Suprapubic skin (tissue), 4 donors: ENCODE measurements around the gene TP73. TPM values are rescaled to one million over a fixed set of nuclear protein-coding genes. Genes with fewer than 3 reads are reported as not detected.

Experiments used
- DNase-seq, 2 donors: peaks; one replicate each; pipeline ENCODE4 v3.0.0-alpha.2; 2019; ENCODE audit warnings: low spot score in 2 of 2
- H3K27ac ChIP-seq: fragments of 200-600 bp; sonication (generic); one replicate; pipeline ENCODE4 v1.5.1; 2019
- H3K27me3 ChIP-seq: fragments of 200-600 bp; sonication (generic); one replicate; pipeline ENCODE4 v1.5.1; 2019
- H3K36me3 ChIP-seq: fragments of 200-600 bp; sonication (generic); one replicate; pipeline ENCODE4 v1.5.1; 2019
- H3K4me1 ChIP-seq: fragments of 200-600 bp; sonication (generic); one replicate; pipeline ENCODE4 v1.5.1; 2019
- H3K4me3 ChIP-seq: fragments of 200-600 bp; sonication (generic); one replicate; pipeline ENCODE4 v1.5.1; 2019; ENCODE audit warnings: mild to moderate bottlenecking
- H3K9me3 ChIP-seq: fragments of 200-600 bp; sonication (generic); one replicate; pipeline ENCODE4 v1.5.1; 2019
- EP300 ChIP-seq: sonication (generic); formaldehyde crosslinking; IDR thresholded peaks from one replicate; pipeline ENCODE4 v1.6.1; 2017; ENCODE audit warnings: antibody characterized with exemption
- POLR2A ChIP-seq, 2 donors: fragments of 450-650 bp; IDR thresholded peaks; one replicate each; pipeline ENCODE4 v1.6.1; 2017; ENCODE audit warnings: antibody characterized with exemption in 2 of 2, mild to moderate bottlenecking in 2 of 2, moderate library complexity in 2 of 2
- POLR2AphosphoS5 ChIP-seq, 3 donors: sonication (generic); formaldehyde crosslinking; IDR thresholded peaks; one replicate each; pipeline ENCODE4 v1.6.1; 2017; ENCODE audit warnings: antibody characterized with exemption in 3 of 3
- WGBS: methylation state at CpG from one replicate; pipeline ENCODE4 v1.1.5; 2018; 5-methylcytosine and 5-hydroxymethylcytosine counted together
- total RNA-seq, 4 donors: library from RNA; depleted of rRNA; stranded (reverse); fragments of >200 nt; gene quantifications; one replicate each; pipeline ENCODE4 v1.1.0, GENCODE V29; 2016
- TF ChIP-seq, protein P1 (sequence below), 2 donors: fragments of 200-600 bp in 1 of 2; fragments of 450-650 bp in 1 of 2; sonication (generic) in 1 of 2; IDR thresholded peaks; one replicate each; pipeline ENCODE4 v1.5.1; 2016 to 2019; ENCODE audit warnings: antibody characterized with exemption in 2 of 2, mild to moderate bottlenecking in 1 of 2, moderate library complexity in 1 of 2

TP73 gene
- total RNA-seq, 4 donors from 2014 or later = 8.8 to 24.7 (median 16.9) TPM

DNA sequence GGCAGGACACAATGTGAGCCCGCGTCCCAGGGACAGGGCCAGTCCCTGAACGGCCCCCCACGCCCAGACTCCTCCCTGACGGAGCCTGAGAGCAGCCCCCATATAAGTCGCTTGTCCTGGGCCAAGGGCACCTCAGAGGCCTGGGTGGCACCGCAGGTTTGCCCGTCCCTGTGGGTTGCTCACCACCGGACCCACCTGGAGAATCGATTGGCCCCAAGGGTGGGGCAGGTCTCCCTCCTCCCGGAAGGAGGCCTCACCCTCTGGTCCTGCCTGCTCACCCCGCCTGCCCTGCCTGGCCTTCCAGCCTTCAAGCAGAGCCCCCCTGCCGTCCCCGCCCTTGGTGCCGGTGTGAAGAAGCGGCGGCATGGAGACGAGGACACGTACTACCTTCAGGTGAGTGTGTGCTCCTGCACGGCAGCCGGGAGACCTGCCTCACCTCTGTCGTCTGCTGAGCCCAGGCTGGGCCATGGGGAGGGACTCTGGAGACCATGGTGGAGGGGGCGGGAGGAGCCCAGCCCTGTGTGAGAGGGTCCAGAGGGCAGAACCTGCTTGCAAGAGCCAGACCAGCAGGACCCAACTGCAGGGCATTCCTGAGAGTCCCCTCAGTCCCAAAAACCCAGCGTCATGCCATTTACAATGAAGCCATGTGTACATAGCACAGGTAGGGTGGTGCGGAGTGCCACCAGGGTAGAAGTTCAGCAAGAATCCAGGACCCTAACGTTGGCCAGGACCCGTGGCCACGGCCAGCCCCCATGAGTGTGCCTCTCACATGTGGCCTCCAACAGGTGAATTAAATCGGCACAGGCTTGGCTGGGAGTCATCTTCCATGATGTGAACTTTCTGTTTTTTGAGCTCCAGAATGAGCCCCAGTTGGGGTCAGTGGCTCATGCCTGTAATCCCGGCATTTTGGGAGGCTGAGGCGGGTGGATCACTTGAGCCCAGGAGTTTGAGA is 75.8 kb downstream of the TP73 start:
- peaks cover 5% of the 10 kb centered on the region for H3K36me3 ChIP-seq
- peaks cover 15% of the 10 kb centered on the region for H3K4me1 ChIP-seq
- no peak overlapping the region for H3K4me3 ChIP-seq
- H3K9me3 ChIP-seq = no peaks in the 10 kb centered on the region
- 94% methylated on average over 3 of the region's 31 CpGs for WGBS
- DNase-seq = no peak
- H3K27ac ChIP-seq = no peak overlapping the region
- TF ChIP-seq POLR2AphosphoS5 (IDR thresholded peaks at IDR 0.05) (no peak), POLR2A (IDR thresholded peaks at IDR 0.05) (no peak), EP300 (no peak)
- TF ChIP-seq, protein P1, sequence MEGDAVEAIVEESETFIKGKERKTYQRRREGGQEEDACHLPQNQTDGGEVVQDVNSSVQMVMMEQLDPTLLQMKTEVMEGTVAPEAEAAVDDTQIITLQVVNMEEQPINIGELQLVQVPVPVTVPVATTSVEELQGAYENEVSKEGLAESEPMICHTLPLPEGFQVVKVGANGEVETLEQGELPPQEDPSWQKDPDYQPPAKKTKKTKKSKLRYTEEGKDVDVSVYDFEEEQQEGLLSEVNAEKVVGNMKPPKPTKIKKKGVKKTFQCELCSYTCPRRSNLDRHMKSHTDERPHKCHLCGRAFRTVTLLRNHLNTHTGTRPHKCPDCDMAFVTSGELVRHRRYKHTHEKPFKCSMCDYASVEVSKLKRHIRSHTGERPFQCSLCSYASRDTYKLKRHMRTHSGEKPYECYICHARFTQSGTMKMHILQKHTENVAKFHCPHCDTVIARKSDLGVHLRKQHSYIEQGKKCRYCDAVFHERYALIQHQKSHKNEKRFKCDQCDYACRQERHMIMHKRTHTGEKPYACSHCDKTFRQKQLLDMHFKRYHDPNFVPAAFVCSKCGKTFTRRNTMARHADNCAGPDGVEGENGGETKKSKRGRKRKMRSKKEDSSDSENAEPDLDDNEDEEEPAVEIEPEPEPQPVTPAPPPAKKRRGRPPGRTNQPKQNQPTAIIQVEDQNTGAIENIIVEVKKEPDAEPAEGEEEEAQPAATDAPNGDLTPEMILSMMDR (IDR thresholded peaks at IDR 0.05) = no peak
- H3K27me3 ChIP-seq = peaks cover 32% of the 10 kb centered on the region

DNA sequence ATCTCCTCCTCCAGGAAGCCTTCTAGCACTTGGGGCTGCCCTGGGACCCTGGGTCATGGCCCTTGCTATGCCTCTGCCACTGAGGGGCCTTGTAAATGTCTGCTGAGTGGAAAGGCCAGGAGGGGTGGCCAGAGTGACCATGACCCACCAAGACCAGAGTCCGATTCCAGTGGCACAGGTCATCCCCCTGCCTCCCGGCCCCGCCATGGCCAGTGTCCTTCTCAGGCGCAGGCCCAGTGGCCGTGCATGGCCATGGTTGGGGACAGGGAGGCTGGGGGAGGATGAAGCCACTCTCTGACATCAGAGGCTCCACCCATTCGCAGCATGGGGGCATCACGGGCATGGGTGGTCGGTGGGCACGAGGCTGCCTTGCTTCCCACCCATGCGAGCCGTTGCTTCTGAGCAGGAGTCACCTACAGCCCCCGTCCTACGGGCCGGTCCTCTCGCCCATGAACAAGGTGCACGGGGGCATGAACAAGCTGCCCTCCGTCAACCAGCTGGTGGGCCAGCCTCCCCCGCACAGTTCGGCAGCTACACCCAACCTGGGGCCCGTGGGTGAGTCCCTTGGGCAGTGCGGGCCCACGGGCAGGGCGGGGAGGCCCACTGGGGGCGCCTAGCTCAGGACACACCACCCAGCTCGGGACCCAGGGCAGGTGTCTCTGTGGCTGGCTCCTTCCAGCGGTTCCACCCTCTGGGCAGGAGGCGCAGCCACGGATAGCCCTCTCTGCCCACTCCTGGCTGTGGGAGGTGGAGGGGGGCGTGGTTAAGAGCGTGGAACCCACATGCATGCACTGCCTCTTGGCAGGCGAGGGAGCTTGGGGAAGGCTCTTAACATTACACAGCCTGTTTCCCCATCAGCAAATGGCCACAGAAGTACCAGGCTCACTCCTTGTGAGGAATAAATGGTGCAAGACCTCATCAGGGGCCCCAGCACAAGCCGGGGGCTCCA is 77.6 kb downstream of the TP73 start:
- TF ChIP-seq, protein P1 (IDR thresholded peaks at IDR 0.05) = no peak
- TF ChIP-seq POLR2A (IDR thresholded peaks at IDR 0.05) (no peak), POLR2AphosphoS5 (IDR thresholded peaks at IDR 0.05) (no peak), EP300 (no peak)
- Histone ChIP-seq H3K27ac (no peak overlapping the region), H3K9me3 (no peaks in the 10 kb centered on the region), H3K4me3 (no peak overlapping the region), H3K36me3 (peaks cover 8% of the 10 kb centered on the region), H3K4me1 (peaks cover 16% of the 10 kb centered on the region), H3K27me3 (peaks cover 32% of the 10 kb centered on the region)
- 78% methylated on average over 3 of the region's 32 CpGs for WGBS
- no peak for DNase-seq

DNA sequence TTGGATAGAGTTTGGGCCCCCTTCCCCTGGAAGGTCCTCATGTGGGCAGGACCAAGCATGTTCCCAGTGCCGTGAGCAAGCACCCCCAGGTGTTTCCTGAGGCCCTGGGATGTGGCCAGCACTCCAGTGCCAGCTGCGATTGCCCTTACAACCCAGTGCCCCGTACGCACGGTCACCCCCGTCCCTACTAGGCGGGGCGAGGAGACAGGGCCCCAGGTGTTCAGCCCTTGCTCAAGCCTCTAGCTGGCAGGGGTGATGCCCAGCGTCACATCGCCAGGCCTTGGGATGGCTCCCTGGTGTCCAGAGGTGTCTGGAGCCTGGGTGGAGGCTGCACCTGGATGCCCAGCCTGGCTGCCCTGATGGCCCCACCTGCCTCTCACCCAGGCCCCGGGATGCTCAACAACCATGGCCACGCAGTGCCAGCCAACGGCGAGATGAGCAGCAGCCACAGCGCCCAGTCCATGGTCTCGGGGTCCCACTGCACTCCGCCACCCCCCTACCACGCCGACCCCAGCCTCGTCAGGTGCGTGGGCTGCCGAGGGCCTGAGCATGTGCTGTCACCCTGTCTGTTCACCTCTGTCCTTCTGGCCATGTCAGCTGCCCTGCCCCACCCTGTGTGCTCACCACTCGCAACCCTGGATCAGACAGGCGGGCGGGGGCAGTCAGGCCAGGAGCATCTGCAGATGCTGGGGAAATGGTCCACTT is 78.4 kb downstream of the TP73 start:
- H3K36me3 ChIP-seq = peaks cover 17% of the 10 kb centered on the region
- no peak for TF ChIP-seq EP300
- TF ChIP-seq POLR2A (IDR thresholded peaks at IDR 0.05) = no peak
- TF ChIP-seq, protein P1 (IDR thresholded peaks at IDR 0.05) = no peak
- TF ChIP-seq POLR2AphosphoS5 (IDR thresholded peaks at IDR 0.05) = no peak
- peaks cover 27% of the 10 kb centered on the region for H3K27me3 ChIP-seq
- H3K9me3 ChIP-seq = no peaks in the 10 kb centered on the region
- H3K27ac ChIP-seq = no peak overlapping the region
- H3K4me3 ChIP-seq = no peak overlapping the region
- peaks cover 16% of the 10 kb centered on the region for H3K4me1 ChIP-seq
- WGBS = 61% methylated on average over 4 of the region's 25 CpGs
- DNase-seq = no peak

DNA sequence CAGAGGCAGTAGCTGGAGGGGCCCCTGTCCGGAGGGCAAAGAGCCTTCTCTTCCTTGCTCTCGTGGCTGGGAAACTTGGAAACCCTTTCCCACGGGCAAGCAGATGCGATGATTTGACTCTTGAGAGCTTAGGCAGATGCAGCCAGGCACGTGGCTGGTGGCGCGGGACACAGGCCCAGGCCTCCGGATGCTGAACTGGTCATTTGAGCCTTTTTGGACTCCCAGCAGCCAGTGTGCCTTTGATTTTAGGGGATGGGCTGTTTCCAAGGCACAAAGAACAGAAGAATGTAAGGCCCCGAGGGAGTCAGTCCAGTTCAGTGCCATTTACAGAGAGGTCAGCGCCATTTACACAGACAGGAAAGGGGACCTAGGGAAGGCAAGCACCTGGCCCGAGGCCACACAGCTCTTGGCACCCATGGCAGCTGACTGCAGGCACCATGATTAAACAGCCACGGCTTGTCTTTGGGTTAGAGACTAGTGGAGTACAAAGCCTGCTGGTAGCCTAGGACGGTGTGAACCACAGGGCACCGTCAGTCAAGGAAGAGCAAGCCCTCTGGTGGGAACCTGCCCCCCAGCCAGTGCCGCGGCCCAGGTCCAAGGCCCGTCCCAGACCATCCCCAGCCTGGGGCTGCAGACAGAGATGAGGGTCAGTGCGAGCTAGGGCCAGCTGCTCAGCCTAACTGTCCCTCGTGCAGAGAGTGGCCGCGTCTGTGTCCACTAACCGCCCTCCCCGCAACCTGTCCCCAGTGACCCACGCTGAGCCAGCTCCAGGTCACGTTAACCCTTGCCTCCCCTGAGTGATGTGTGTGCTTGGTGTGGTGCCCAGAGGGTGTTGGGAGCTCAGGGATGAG is 79.5 kb downstream of the TP73 start:
- no peak for TF ChIP-seq POLR2A (IDR thresholded peaks at IDR 0.05)
- Histone ChIP-seq H3K27ac (no peak overlapping the region), H3K4me1 (peaks cover 16% of the 10 kb centered on the region), H3K9me3 (no peaks in the 10 kb centered on the region), H3K4me3 (no peak overlapping the region), H3K36me3 (peaks cover 25% of the 10 kb centered on the region), H3K27me3 (peaks cover 26% of the 10 kb centered on the region)
- no peak for DNase-seq
- WGBS = 79% methylated on average over 9 of the region's 25 CpGs
